H1 (cell line): ENCODE results near the gene MARCHF10. TPM values are rescaled to one million over a fixed set of nuclear protein-coding genes. Genes with fewer than 3 reads are reported as not detected.
A peak's percentile ranks its signal among the peaks of the same experiment; 100 is the strongest.

Experiments used
- CTCF ChIA-PET: fragments of 300-600 bp; sonication (Branson Sonifier 250); formaldehyde crosslinking; loops from one replicate; lab custom pipeline; 2021; ENCODE audit not compliant: partially characterized antibody; lab: Charles Lee
- POLR2A ChIA-PET: fragments of 300-600 bp; sonication (Branson Sonifier 250); formaldehyde crosslinking; loops from one replicate; lab custom pipeline; 2021; ENCODE audit warnings: inconsistent platforms; ENCODE audit not compliant: partially characterized antibody; lab: Charles Lee
- DNase-seq, 2 experiments: peaks; one replicate each; pipeline versions ENCODE4 v3.0.0 to v3.0.0-alpha.2; 2010 to 2022; ENCODE audit warnings: low spot score in 2 of 2, low read depth in 1 of 2, mixed read lengths in 1 of 2
- FAIRE-seq: peaks from 2 replicates; lab custom pipeline; 2011; peaks lifted over from hg19 to GRCh38; lab: Jason Lieb, UNC
- H2AFZ ChIP-seq: 2 replicates; pipeline ENCODE4 v1.8.1; 2012; ENCODE audit warnings: low read length, inconsistent platforms
- H2AK5ac ChIP-seq: 2 replicates; pipeline ENCODE4 v1.6.1; 2013; ENCODE audit warnings: low read depth, low read length
- H2BK120ac ChIP-seq: replicated peaks from 2 replicates; pipeline ENCODE3; 2013; ENCODE audit warnings: low read depth, low read length, inconsistent platforms
- H2BK12ac ChIP-seq: 2 replicates; pipeline ENCODE4 v1.6.1; 2013; ENCODE audit warnings: low read depth, low read length
- H2BK15ac ChIP-seq: 2 replicates; pipeline ENCODE4 v1.6.1; 2013; ENCODE audit warnings: low read length
- H2BK20ac ChIP-seq: 2 replicates; pipeline ENCODE4 v1.6.1; 2013; ENCODE audit warnings: low read length
- H2BK5ac ChIP-seq: 2 replicates; pipeline ENCODE4 v1.6.1; 2013; ENCODE audit warnings: low read depth, low read length
- H3K14ac ChIP-seq: 2 replicates; pipeline ENCODE4 v1.6.1; 2013; ENCODE audit warnings: inconsistent platforms; ENCODE audit not compliant: insufficient read length
- H3K18ac ChIP-seq: 2 replicates; pipeline ENCODE4 v1.6.1; 2013; ENCODE audit warnings: low read length; ENCODE audit errors: extremely low read depth
- H3K23ac ChIP-seq: 2 replicates; pipeline ENCODE4 v1.6.1; 2013; ENCODE audit warnings: inconsistent platforms; ENCODE audit not compliant: insufficient read length
- H3K23me2 ChIP-seq: 2 replicates; pipeline ENCODE4 v1.6.1; 2013; ENCODE audit warnings: low read depth, low read length
- H3K27ac ChIP-seq: 2 replicates; pipeline ENCODE4 v1.6.1; 2011; ENCODE audit warnings: low read depth, low read length, inconsistent platforms
- H3K27me3 ChIP-seq, 4 experiments: replicated peaks in 1 of 4; 1 replicate in 1 of 4; 2 replicates in 3 of 4; pipeline versions ENCODE4 v1.6.1 to v1.8.1; 2011 to 2013; ENCODE audit warnings: low read length in 3 of 4, mild to moderate bottlenecking in 3 of 4, inconsistent platforms in 2 of 4, mixed read lengths in 2 of 4, moderate library complexity in 1 of 4; ENCODE audit not compliant: control insufficient read depth in 3 of 4, insufficient read depth in 3 of 4; ENCODE audit errors: extremely low read depth in 1 of 4
- H3K36me3 ChIP-seq, 4 experiments: 2 replicates each; pipeline versions ENCODE4 v1.6.1 to v1.8.1; 2011 to 2013; ENCODE audit warnings: mild to moderate bottlenecking in 4 of 4, low read length in 3 of 4, moderate library complexity in 2 of 4, control low read depth in 1 of 4, inconsistent platforms in 1 of 4; ENCODE audit not compliant: insufficient read depth in 4 of 4, control insufficient read depth in 2 of 4
- H3K4ac ChIP-seq: replicated peaks from 2 replicates; pipeline ENCODE3; 2013; ENCODE audit warnings: low read length, low read depth, mixed read lengths, inconsistent platforms; ENCODE audit not compliant: insufficient read length
- H3K4me1 ChIP-seq, 4 experiments: replicated peaks in 1 of 4; 1 replicate in 1 of 4; 2 replicates in 3 of 4; pipeline versions ENCODE4 v1.6.1 to v1.8.1; 2011 to 2013; ENCODE audit warnings: low read length in 3 of 4, inconsistent platforms in 2 of 4, mixed read lengths in 1 of 4; ENCODE audit not compliant: insufficient read depth in 4 of 4, control insufficient read depth in 3 of 4
- H3K4me2 ChIP-seq, 2 experiments: 2 replicates each; pipeline versions ENCODE4 v1.6.1 to v1.8.1; 2011 to 2013; ENCODE audit warnings: low read depth in 2 of 2, low read length in 2 of 2, control low read depth in 1 of 2, inconsistent platforms in 1 of 2, mild to moderate bottlenecking in 1 of 2; ENCODE audit not compliant: insufficient read depth in 1 of 2
- H3K4me3 ChIP-seq, 4 experiments: fragments of 200-600, 300-600 bp in 1 of 4; sonication (generic), shearing (Covaris generic), sonication (Bioruptor Twin) in 1 of 4; 2 replicates each; pipeline versions ENCODE4 v1.5.1 to v1.8.1; 2011 to 2016; ENCODE audit warnings: low read length in 4 of 4, low read depth in 3 of 4, control low read depth in 2 of 4, inconsistent platforms in 2 of 4, mild to moderate bottlenecking in 2 of 4, mixed read lengths in 1 of 4, moderate library complexity in 1 of 4; ENCODE audit not compliant: insufficient read depth in 2 of 4; ENCODE audit errors: extremely low read depth in 1 of 4
- H3K56ac ChIP-seq: replicated peaks from 2 replicates; pipeline ENCODE3; 2013; ENCODE audit warnings: low read depth, mild to moderate bottlenecking, mixed read lengths, low read length, inconsistent platforms; ENCODE audit not compliant: insufficient read length
- H3K79me1 ChIP-seq: 2 replicates; pipeline ENCODE4 v1.6.1; 2013; ENCODE audit warnings: low read depth, low read length, control low read depth
- H3K79me2 ChIP-seq, 2 experiments: 2 replicates each; pipeline versions ENCODE4 v1.6.1 to v1.8.1; 2012 to 2013; ENCODE audit warnings: low read length in 2 of 2, mild to moderate bottlenecking in 2 of 2, inconsistent platforms in 1 of 2; ENCODE audit not compliant: insufficient read depth in 2 of 2, control insufficient read depth in 1 of 2
- H3K9ac ChIP-seq, 4 experiments: replicated peaks in 1 of 4; 1 replicate in 1 of 4; 2 replicates in 3 of 4; pipeline versions ENCODE4 v1.6.1 to v1.8.1; 2011 to 2013; ENCODE audit warnings: low read depth in 3 of 4, low read length in 3 of 4, control low read depth in 2 of 4, mild to moderate bottlenecking in 2 of 4, moderate library complexity in 2 of 4, inconsistent platforms in 1 of 4; ENCODE audit errors: extremely low read depth in 1 of 4
- H3K9me3 ChIP-seq, 2 experiments: 2 replicates each; pipeline versions ENCODE4 v1.6.1 to v1.8.1; 2012 to 2013; ENCODE audit warnings: mild to moderate bottlenecking in 2 of 2, moderate library complexity in 2 of 2, control low read depth in 1 of 2, inconsistent platforms in 1 of 2, low read depth in 1 of 2, low read length in 1 of 2, mixed read lengths in 1 of 2; ENCODE audit not compliant: insufficient read depth in 2 of 2
- H4K20me1 ChIP-seq, 2 experiments: replicated peaks in 1 of 2; 2 replicates each; pipeline versions ENCODE3 to v1.8.1; 2011 to 2013; ENCODE audit warnings: inconsistent platforms in 2 of 2, low read length in 2 of 2, mild to moderate bottlenecking in 1 of 2; ENCODE audit not compliant: insufficient read depth in 2 of 2, control insufficient read depth in 1 of 2
- H4K5ac ChIP-seq: 2 replicates; pipeline ENCODE4 v1.6.1; 2013; ENCODE audit warnings: low read length, low read depth, mixed read lengths, inconsistent platforms; ENCODE audit not compliant: insufficient read length
- H4K8ac ChIP-seq: 2 replicates; pipeline ENCODE4 v1.8.0; 2013; ENCODE audit warnings: mild to moderate bottlenecking, moderate library complexity, low read length, inconsistent platforms; ENCODE audit not compliant: insufficient read depth; ENCODE audit errors: extremely low read depth
- H4K91ac ChIP-seq: replicated peaks from 2 replicates; pipeline ENCODE3; 2013; ENCODE audit warnings: low read length, mixed read lengths, inconsistent platforms; ENCODE audit not compliant: insufficient read length
- BCL11A ChIP-seq, 2 experiments: IDR thresholded peaks; one replicate each; pipeline ENCODE4 v1.6.1; 2011; ENCODE audit warnings: low read depth in 2 of 2, low read length in 2 of 2, mild to moderate bottlenecking in 2 of 2
- CBX5 ChIP-seq: fragments of 300-800, 300-1000 bp; sonication (generic); IDR thresholded peaks from 2 replicates; pipeline ENCODE4 v1.7.1; 2016; ENCODE audit warnings: antibody characterized with exemption, low read length, low read depth
- EP300 ChIP-seq, 2 experiments: IDR thresholded peaks; 1 replicate in 1 of 2; 2 replicates in 1 of 2; pipeline ENCODE4 v1.6.1; 2011 to 2012; ENCODE audit warnings: low read depth in 2 of 2, low read length in 2 of 2, mild to moderate bottlenecking in 2 of 2, borderline replicate concordance in 1 of 2, inconsistent platforms in 1 of 2, moderate library complexity in 1 of 2
- EZH2 ChIP-seq: fragments of 200-600 bp; sonication (generic); IDR thresholded peaks from 2 replicates; pipeline ENCODE4 v1.7.1; 2012; ENCODE audit warnings: low read depth, mild to moderate bottlenecking, moderate library complexity, low read length, inconsistent platforms; ENCODE audit not compliant: severe bottlenecking
- JUN ChIP-seq: IDR thresholded peaks from 2 replicates; pipeline ENCODE4 v1.6.1; 2011; ENCODE audit warnings: low read depth, mild to moderate bottlenecking, improper control_type of control experiment, low read length
- KDM5A ChIP-seq: fragments of 200-600 bp; IDR thresholded peaks from 2 replicates; pipeline ENCODE4 v1.7.1; 2012; ENCODE audit warnings: mild to moderate bottlenecking, low read length, inconsistent platforms, mixed read lengths
- MAFK ChIP-seq: IDR thresholded peaks from 2 replicates; pipeline ENCODE4 v1.6.1; 2012; ENCODE audit warnings: low read depth, mild to moderate bottlenecking, improper control_type of control experiment, low read length
- MAX ChIP-seq: IDR thresholded peaks from 2 replicates; pipeline ENCODE4 v1.6.1; 2012; ENCODE audit warnings: inconsistent platforms
- POLR2AphosphoS5 ChIP-seq: IDR thresholded peaks from 2 replicates; pipeline ENCODE4 v1.6.1; 2011; ENCODE audit warnings: low read depth, low read length
- RXRA ChIP-seq: IDR thresholded peaks from 2 replicates; pipeline ENCODE4 v1.6.1; 2011; ENCODE audit warnings: low read depth, mild to moderate bottlenecking, low read length, moderate library complexity; ENCODE audit not compliant: insufficient read depth
- SIX5 ChIP-seq: IDR thresholded peaks from 2 replicates; pipeline ENCODE4 v1.6.1; 2011; ENCODE audit warnings: mild to moderate bottlenecking, low read depth, low read length
- SP1 ChIP-seq: IDR thresholded peaks from 2 replicates; pipeline ENCODE4 v1.6.1; 2011; ENCODE audit warnings: low read depth, low read length
- SP4 ChIP-seq: IDR thresholded peaks from 2 replicates; pipeline ENCODE4 v1.6.1; 2012; ENCODE audit warnings: low read length, inconsistent platforms
- TCF12 ChIP-seq: IDR thresholded peaks from 2 replicates; pipeline ENCODE4 v1.6.1; 2011; ENCODE audit warnings: low read depth, mild to moderate bottlenecking, low read length
- WGBS, 2 experiments: shearing (Covaris generic) in 1 of 2; methylation state at CpG; one replicate each; pipeline versions ENCODE4 v1.1.6 to v1.1.7; 2013 to 2015; ENCODE audit warnings: low lambda C conversion rate in 2 of 2, mixed read lengths in 2 of 2, inconsistent platforms in 1 of 2, low coverage in 1 of 2, missing lambda C conversion rate in 1 of 2; ENCODE audit not compliant: insufficient replicate concordance in 2 of 2, insufficient coverage in 1 of 2, insufficient read length in 1 of 2; ENCODE audit errors: extremely low coverage in 1 of 2, missing lambda C conversion rate in 1 of 2; 5-methylcytosine and 5-hydroxymethylcytosine counted together
- polyA plus RNA-seq, 7 experiments: library from polyadenylated mRNA; depleted of rRNA in 3 of 7; stranded (reverse) in 5 of 7; unstranded in 2 of 7; fragments of >200 nt in 5 of 7; fragments of 200-250 nt in 2 of 7; gene quantifications; 1 replicate in 5 of 7; 2 replicates in 1 of 7; 4 replicates in 1 of 7; pipeline versions ENCODE4 v1.2.1 to v1.2.3, GENCODE V29; 2011 to 2013; ENCODE audit warnings: missing spikeins in 2 of 7, mixed read lengths in 2 of 7
- total RNA-seq: library from RNA; stranded (reverse); fragmentation: NEBNext Ultra II Directional; extraction: Animal tissue kit (Norgen Biotek cat#: 25700); gene quantifications from 2 replicates; pipeline ENCODE4 v1.2.1, GENCODE V29; 2021

MARCHF10 gene
- total and polyA plus RNA-seq, 2 of the 8 experiments (the other 6 are each of a cell fraction or from before 2014, with no cell fraction given): 0.48 to 0.73 TPM

- H3K79me2 ChIP-seq: no peaks in the 10 kb centered on the region
- peak overlapping the region; percentile 49 to 69; a peak in 3 of 4 replicates for H3K4me2 ChIP-seq
- H3K9me3 ChIP-seq: no peaks in the 10 kb centered on the region
- no peak for FAIRE-seq
- H3K4me3 ChIP-seq: peak overlapping the region in 2 of 4 experiments; percentile 10 to 31; a peak in 5 of 8 replicates
- H4K91ac ChIP-seq: no peak overlapping the region
- H2BK15ac ChIP-seq: no peak overlapping the region
- H3K23me2 ChIP-seq: no peaks in the 10 kb centered on the region
- WGBS, 2 experiments: 59% methylated on average over 3 of the region's 3 CpGs; no CpG with 5 or more reads in 1 of the 2 experiments
- CTCF ChIA-PET: interaction anchor here (0.6 to 1.3 kb wide), 4 partner anchors 15 to 881 kb away, joined by 3 to 7 read pairs (median 4); no protein-coding TSS in a partner anchor
- no peak overlapping the region for H3K9ac ChIP-seq
- no peak overlapping the region for H2BK12ac ChIP-seq
- no peaks in the 10 kb centered on the region for H3K79me1 ChIP-seq
- no peak overlapping the region for H3K27ac ChIP-seq
- H3K18ac ChIP-seq: 0 out of 2 replicates have a peak overlapping the region, but pooled peaks have one; percentile 15
- H3K27me3 ChIP-seq: no peaks in the 10 kb centered on the region
- POLR2A ChIA-PET: interaction anchor here (1.8 kb wide), 1 partner anchor 141 kb away, joined by 5 read pairs; the partner anchor contains the start of gene TANC2
- no peaks in the 10 kb centered on the region for H3K36me3 ChIP-seq
- H3K56ac ChIP-seq: no peak overlapping the region
- no peak overlapping the region for H2BK5ac ChIP-seq
- H3K4ac ChIP-seq: no peak overlapping the region
- H2BK120ac ChIP-seq: no peak overlapping the region
- H4K5ac ChIP-seq: no peak overlapping the region
- DNase-seq: no peak
- H2BK20ac ChIP-seq: no peak overlapping the region
- H2AFZ ChIP-seq: no peak overlapping the region
- H4K20me1 ChIP-seq: no peaks in the 10 kb centered on the region
- no peak overlapping the region for H3K14ac ChIP-seq
- peaks cover 0 to 14% (median 8%) of the 10 kb centered on the region in 4 experiments; a peak in 4 of 7 replicates for H3K4me1 ChIP-seq
- no peak overlapping the region for H4K8ac ChIP-seq
- H3K23ac ChIP-seq: no peak overlapping the region
- no peak overlapping the region for H2AK5ac ChIP-seq
- TF ChIP-seq EZH2 (no peak), SIX5 (no peak), MAFK (no peak), KDM5A (no peak), MAX (no peak), CBX5 (no peak), JUN (no peak), TCF12 (no peak), BCL11A (IDR thresholded peaks at IDR 0.05; ENCODE audit: low read depth in 2 of 2, low read length in 2 of 2) (no peak), RXRA (no peak), EP300 (IDR thresholded peaks at IDR 0.05; ENCODE audit: borderline replicate concordance in 1 of 2, low read depth in 2 of 2, low read length in 2 of 2) (no peak), POLR2AphosphoS5 (no peak), SP1 (no peak), SP4 (no peak)
Measured at GRCh38 chr17:62825182-62825581, 17.1 kb upstream of the MARCHF10 start.
